Measurements from ENCODE around the gene ZC3HAV1.

The ZC3HAV1 gene

DNA sequence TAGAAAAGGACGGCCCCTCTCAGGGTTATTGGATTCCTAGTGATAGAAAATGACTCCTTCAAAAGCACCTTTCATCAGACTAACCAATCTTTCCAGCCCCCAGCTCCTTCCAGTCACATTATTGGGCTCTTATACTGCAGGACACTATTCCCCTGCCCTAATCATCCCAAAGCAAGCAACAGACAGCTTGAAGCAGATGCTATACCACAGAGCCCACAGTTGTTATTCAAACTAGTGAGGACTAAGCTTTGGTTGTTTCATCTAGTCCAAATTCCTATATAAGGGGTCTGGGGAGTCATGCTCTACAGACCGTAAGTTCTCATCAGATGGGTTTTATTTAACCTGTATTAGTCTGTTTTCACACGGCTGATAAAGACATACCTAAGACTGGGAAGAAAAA, 98.1 kb downstream of the ZC3HAV1 start:
- DNase-seq = no peak

DNA sequence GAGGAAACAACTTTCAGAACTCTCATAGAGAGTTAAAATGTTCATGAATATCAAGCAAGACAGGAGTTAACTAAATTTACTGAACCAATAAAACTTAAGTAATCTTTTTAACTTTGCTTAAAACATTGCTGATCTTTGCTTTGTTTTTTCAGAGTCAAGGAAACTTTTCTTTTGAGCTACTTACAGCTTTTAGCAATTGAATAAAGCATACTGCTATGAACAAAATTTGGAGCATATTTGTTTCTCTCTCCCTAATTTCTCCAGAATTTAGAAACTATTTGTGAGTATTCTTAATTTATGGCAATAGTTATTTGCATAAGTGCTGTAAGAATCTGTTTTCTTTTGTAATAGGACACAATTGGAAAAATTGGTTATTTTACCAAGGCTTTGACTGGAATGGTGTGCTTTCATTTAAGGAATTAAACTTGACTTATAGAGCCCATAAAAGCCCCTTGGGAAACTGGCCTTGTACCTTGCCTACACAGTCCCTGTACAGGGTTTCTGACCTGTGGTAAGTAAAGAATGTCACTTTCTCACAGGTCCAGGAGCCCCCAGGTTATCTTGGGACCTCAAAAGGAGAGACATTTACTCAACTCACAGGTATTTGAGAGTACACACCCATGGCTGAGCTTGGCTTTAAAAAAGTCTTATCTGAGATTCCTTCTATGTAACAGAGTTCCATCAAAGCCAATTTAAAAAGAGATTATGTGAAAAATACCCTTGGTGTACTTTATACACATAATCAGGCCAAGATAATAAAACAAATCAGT, 105.0 kb downstream of the ZC3HAV1 start:
- DNase-seq = no peak

DNA sequence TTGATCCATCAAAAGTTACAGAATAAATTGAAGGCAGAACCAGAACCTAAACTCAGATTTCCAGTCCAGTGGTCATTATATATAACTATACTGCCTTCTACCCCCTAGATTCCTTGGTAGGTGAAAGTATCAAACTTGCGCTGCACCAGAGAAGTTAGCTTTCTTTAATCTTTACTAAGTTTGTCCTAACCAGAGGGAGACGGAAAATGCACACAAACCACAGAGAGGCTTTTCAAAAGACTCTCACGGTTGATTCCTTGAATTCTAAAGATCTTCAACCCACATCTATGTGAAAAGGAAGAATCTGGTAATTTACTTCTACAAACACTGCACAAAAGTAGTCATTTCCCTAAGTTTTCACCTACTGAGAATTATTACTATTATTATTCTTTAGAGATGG, 110.1 kb downstream of the ZC3HAV1 start:
- DNase-seq = no peak

Measured in stimulated activated CD8-positive, alpha-beta memory T cell treated with anti-CD3 and anti-CD28 coated beads, Interleukin-4, amount 100 ng/mL, for 48 hours (primary cell).